IMR-90 (cell line): ENCODE data around the gene PLPP4. TPM values are rescaled to one million over a fixed set of nuclear protein-coding genes. Genes with fewer than 3 reads are reported as not detected.

ENCODE experiments used
- ATAC-seq: fragments of 200-7000 bp; cut with Tn5 transposase; 2 replicates; pipeline ENCODE4 v1.9.1; 2020; ENCODE audit warnings: low read depth, mild to moderate bottlenecking, moderate library complexity
- BruUV-seq: library from RNA; stranded (reverse); fragments of 400-500 nt; replicated peaks from 2 replicates; lab custom pipeline; 2021; lab: Mats Ljungman, UMichigan
- CTCF ChIA-PET: fragments of 300-600 bp; formaldehyde crosslinking; extraction: SDS; loops from one replicate; lab custom pipeline; 2021; ENCODE audit warnings: antibody characterized with exemption; lab: Yijun Ruan, JAX
- POLR2A ChIA-PET: fragments of 300-600 bp; sonication (Branson Sonifier 250); formaldehyde crosslinking; loops from one replicate; lab custom pipeline; 2022; ENCODE audit warnings: antibody characterized with exemption; ENCODE audit not compliant: unreplicated experiment; lab: Charles Lee
- DNase-seq: peaks from one replicate; pipeline ENCODE4 v3.0.0; 2013
- H2AFZ ChIP-seq: replicated peaks from 2 replicates; pipeline ENCODE3; 2013; ENCODE audit warnings: low read length, mild to moderate bottlenecking; ENCODE audit not compliant: poor library complexity
- H2AK5ac ChIP-seq: 2 replicates; pipeline ENCODE4 v1.6.1; 2013; ENCODE audit warnings: low read depth, low read length, inconsistent platforms
- H2AK9ac ChIP-seq: replicated peaks from 2 replicates; pipeline ENCODE3; 2013; ENCODE audit warnings: mild to moderate bottlenecking, low read depth, low read length, moderate library complexity; ENCODE audit not compliant: poor library complexity
- H2BK120ac ChIP-seq: 2 replicates; pipeline ENCODE4 v1.6.1; 2013; ENCODE audit warnings: low read depth, low read length, inconsistent platforms
- H2BK15ac ChIP-seq: 3 replicates; pipeline ENCODE4 v1.6.1; 2013; ENCODE audit warnings: low read depth, low read length, inconsistent platforms
- H2BK20ac ChIP-seq: 2 replicates; pipeline ENCODE4 v1.6.1; 2013; ENCODE audit warnings: low read depth, mild to moderate bottlenecking, inconsistent platforms, low read length, moderate library complexity
- H2BK5ac ChIP-seq: 2 replicates; pipeline ENCODE4 v1.6.1; 2013; ENCODE audit warnings: mild to moderate bottlenecking, low read depth, low read length, inconsistent platforms; ENCODE audit not compliant: poor library complexity, severe bottlenecking
- H3K14ac ChIP-seq: replicated peaks from 2 replicates; pipeline ENCODE4 v1.6.1; 2013; ENCODE audit warnings: low read depth, low read length, inconsistent platforms
- H3K18ac ChIP-seq: 2 replicates; pipeline ENCODE4 v1.6.1; 2013; ENCODE audit warnings: low read depth, low read length, control low read depth
- H3K23ac ChIP-seq: 2 replicates; pipeline ENCODE4 v1.6.1; 2013; ENCODE audit warnings: low read depth, low read length, inconsistent platforms
- H3K27ac ChIP-seq: 2 replicates; pipeline ENCODE4 v1.5.1; 2013; ENCODE audit warnings: mild to moderate bottlenecking, control low read depth, low read length; ENCODE audit not compliant: insufficient read depth
- H3K27me3 ChIP-seq: 2 replicates; pipeline ENCODE4 v1.6.1; 2013; ENCODE audit warnings: low read length; ENCODE audit not compliant: control insufficient read depth, insufficient read depth
- H3K36me3 ChIP-seq: 2 replicates; pipeline ENCODE4 v1.6.1; 2013; ENCODE audit warnings: low read length, mixed read lengths; ENCODE audit not compliant: control insufficient read depth, insufficient read depth
- H3K4ac ChIP-seq: 2 replicates; pipeline ENCODE4 v1.6.1; 2013; ENCODE audit warnings: low read depth, low read length, inconsistent platforms
- H3K4me1 ChIP-seq: 2 replicates; pipeline ENCODE4 v1.6.1; 2013; ENCODE audit warnings: low read length, mixed read lengths; ENCODE audit not compliant: control insufficient read depth, insufficient read depth
- H3K4me2 ChIP-seq: 2 replicates; pipeline ENCODE4 v1.6.1; 2013; ENCODE audit warnings: low read depth, mild to moderate bottlenecking, control low read depth, low read length, moderate library complexity
- H3K4me3 ChIP-seq: 2 replicates; pipeline ENCODE4 v1.5.1; 2013; ENCODE audit warnings: low read depth, mild to moderate bottlenecking, control low read depth, low read length, moderate library complexity; ENCODE audit not compliant: insufficient read depth
- H3K56ac ChIP-seq: 2 replicates; pipeline ENCODE4 v1.6.1; 2013; ENCODE audit warnings: low read length, inconsistent platforms; ENCODE audit not compliant: insufficient read depth; ENCODE audit errors: extremely low read depth
- H3K79me1 ChIP-seq, 2 experiments: 2 replicates each; pipeline ENCODE4 v1.6.1; 2013; ENCODE audit warnings: low read length in 2 of 2, inconsistent platforms in 1 of 2, low read depth in 1 of 2
- H3K9ac ChIP-seq: 2 replicates; pipeline ENCODE4 v1.6.1; 2013; ENCODE audit warnings: low read depth, low read length, control low read depth
- H3K9me1 ChIP-seq: 2 replicates; pipeline ENCODE4 v1.6.1; 2013; ENCODE audit warnings: low read length, inconsistent platforms; ENCODE audit not compliant: insufficient read depth
- H3K9me3 ChIP-seq: 2 replicates; pipeline ENCODE4 v1.6.1; 2013; ENCODE audit warnings: low read length; ENCODE audit not compliant: control insufficient read depth, insufficient read depth
- H4K20me1 ChIP-seq: 2 replicates; pipeline ENCODE4 v1.6.1; 2013; ENCODE audit warnings: low read length, inconsistent platforms; ENCODE audit not compliant: insufficient read depth
- H4K5ac ChIP-seq: 2 replicates; pipeline ENCODE4 v1.6.1; 2013; ENCODE audit warnings: mild to moderate bottlenecking, low read depth, low read length, control low read depth
- H4K8ac ChIP-seq, 2 experiments: 2 replicates each; pipeline ENCODE4 v1.6.1; 2013; ENCODE audit warnings: low read depth in 2 of 2, low read length in 2 of 2, control low read depth in 1 of 2, inconsistent platforms in 1 of 2
- H4K91ac ChIP-seq: 2 replicates; pipeline ENCODE4 v1.6.1; 2013; ENCODE audit warnings: low read depth, low read length, inconsistent platforms; ENCODE audit not compliant: insufficient read depth
- BHLHE40 ChIP-seq: fragments of 150-350 bp; IDR thresholded peaks from 2 replicates; pipeline ENCODE4 v1.6.1; 2016; ENCODE audit warnings: mild to moderate bottlenecking, low read depth, low read length
- CEBPB ChIP-seq: IDR thresholded peaks from 2 replicates; pipeline ENCODE4 v1.6.1; 2012; ENCODE audit warnings: low read depth, low read length, improper control_type of control experiment
- CHD1 ChIP-seq: IDR thresholded peaks from 2 replicates; pipeline ENCODE4 v1.6.1; 2012; ENCODE audit warnings: low read depth, low read length, improper control_type of control experiment
- ELK1 ChIP-seq: fragments of 150-350 bp; IDR thresholded peaks from 2 replicates; pipeline ENCODE4 v1.6.1; 2016; ENCODE audit warnings: low read depth, mild to moderate bottlenecking, low read length, moderate library complexity, borderline replicate concordance
- MAFK ChIP-seq: IDR thresholded peaks from 2 replicates; pipeline ENCODE4 v1.6.1; 2012; ENCODE audit warnings: low read depth, low read length, improper control_type of control experiment
- MAZ ChIP-seq: IDR thresholded peaks from 2 replicates; pipeline ENCODE4 v1.6.1; 2012; ENCODE audit warnings: low read depth, mild to moderate bottlenecking, low read length, improper control_type of control experiment, moderate library complexity, borderline replicate concordance
- MXI1 ChIP-seq: IDR thresholded peaks from 2 replicates; pipeline ENCODE4 v1.6.1; 2012; ENCODE audit warnings: low read depth, mild to moderate bottlenecking, low read length, moderate library complexity, borderline replicate concordance
- NFE2L2 ChIP-seq: fragments of 150-350 bp; IDR thresholded peaks from 2 replicates; pipeline ENCODE4 v1.6.1; 2016; ENCODE audit warnings: low read depth, mild to moderate bottlenecking, low read length
- RAD21 ChIP-seq: IDR thresholded peaks from 2 replicates; pipeline ENCODE4 v1.6.1; 2012; ENCODE audit warnings: low read length, improper control_type of control experiment
- RCOR1 ChIP-seq: IDR thresholded peaks from 2 replicates; pipeline ENCODE4 v1.6.1; 2012; ENCODE audit warnings: mild to moderate bottlenecking, low read length, improper control_type of control experiment; ENCODE audit not compliant: insufficient replicate concordance
- RFX5 ChIP-seq: IDR thresholded peaks from 2 replicates; pipeline ENCODE4 v1.8.0; 2012; ENCODE audit warnings: low read depth, mild to moderate bottlenecking, low read length, moderate library complexity
- USF2 ChIP-seq: fragments of 150-350 bp; IDR thresholded peaks from 2 replicates; pipeline ENCODE4 v1.6.1; 2017; ENCODE audit warnings: mild to moderate bottlenecking, antibody characterized with exemption, low read length, low read depth
- WGBS, 2 experiments: methylation state at CpG; one replicate each; pipeline versions ENCODE4 v1.1.5 to v1.1.7; 2013; ENCODE audit warnings: missing lambda C conversion rate in 2 of 2; ENCODE audit not compliant: insufficient read length in 1 of 2; ENCODE audit errors: extremely low coverage in 2 of 2; 5-methylcytosine and 5-hydroxymethylcytosine counted together
- dilution Hi-C: fragments of 300-500 bp; cut with HindIII; formaldehyde crosslinking; loops from one replicate; pipeline ENCODE4 v1.14.3; 2018; ENCODE audit warnings: low sequenced_read_pairs; ENCODE audit not compliant: unreplicated experiment
- in situ Hi-C: fragments of 300-500 bp; cut with MboI; formaldehyde crosslinking; loops from 3 replicates; pipeline ENCODE4 v1.14.3; 2019; ENCODE audit warnings: low sequenced_read_pairs, inconsistent platforms, mixed read lengths
- intact Hi-C: fragments of 100-400 bp; cut with micrococcal nuclease; formaldehyde crosslinking; loops from 2 replicates; pipeline ENCODE4 v1.10.0; 2022
- polyA plus RNA-seq, 3 experiments: library from polyadenylated mRNA; depleted of rRNA; stranded (reverse); fragments of >200 nt; gene quantifications; 2 replicates each; pipeline ENCODE4 v1.2.3, GENCODE V29; 2012; ENCODE audit warnings: low replicate concordance in 1 of 3
- total RNA-seq: library from RNA; depleted of rRNA; stranded (reverse); fragments of >200 nt; gene quantifications from 2 replicates; pipeline ENCODE4 v1.2.3, GENCODE V29; 2012

Gene PLPP4
- total and polyA plus RNA-seq, 2 of the 4 experiments (the other 2 are of a cell fraction) = 0.18 to 0.60 TPM

GRCh38 chr10:120548210-120548609 is 91.2 kb downstream of the PLPP4 start:
- WGBS, 2 experiments = no CpG with 5 or more reads among the region's 4 CpGs
- Histone ChIP-seq H3K4ac (no peak overlapping the region), H2BK20ac (no peak overlapping the region), H3K4me1 (no peaks in the 10 kb centered on the region), H4K5ac (no peak overlapping the region), H2AFZ (no peak overlapping the region), H3K27me3 (no peaks in the 10 kb centered on the region), H3K14ac (no peak overlapping the region), H3K4me2 (no peak overlapping the region), H4K91ac (no peak overlapping the region), H3K23ac (no peak overlapping the region), H3K79me1 (no peaks in the 10 kb centered on the region), H3K9me3 (peaks cover 7% of the 10 kb centered on the region; the same call in 1 of the 2 replicates), H2AK9ac (no peak overlapping the region), H4K8ac (no peak overlapping the region), H3K4me3 (no peak overlapping the region), H4K20me1 (no peaks in the 10 kb centered on the region), H2AK5ac (no peak overlapping the region), H3K56ac (no peak overlapping the region), H3K36me3 (no peaks in the 10 kb centered on the region), H3K27ac (no peak overlapping the region), H2BK120ac (no peak overlapping the region), H2BK15ac (no peak overlapping the region), H3K18ac (no peak overlapping the region), H3K9me1 (no peaks in the 10 kb centered on the region), H3K9ac (no peak overlapping the region), H2BK5ac (no peak overlapping the region)
- ChIA-PET POLR2A (no interaction called here), CTCF (no interaction called here)
- intact Hi-C loops = no loop called here
- ATAC-seq (no peak), DNase-seq (no peak)
- no TSS peak for BruUV-seq
- in situ Hi-C loops = no loop called here
- dilution Hi-C loops = no loop called here
- TF ChIP-seq MAFK (no peak), RFX5 (no peak), BHLHE40 (no peak), USF2 (no peak), MAZ (no peak), RAD21 (no peak), CEBPB (no peak), MXI1 (no peak), RCOR1 (no peak), NFE2L2 (no peak), ELK1 (no peak), CHD1 (no peak)
